K562 (cell line): ENCODE measurements around the gene RMND5B. TPM values are rescaled to one million over a fixed set of nuclear protein-coding genes. Genes with fewer than 3 reads are reported as not detected.

Experiments
- CREBBP ChIP-seq: IDR thresholded peaks from one replicate; pipeline ENCODE4 v1.6.1; 2012; ENCODE audit warnings: low read depth, mild to moderate bottlenecking, control low read depth, inconsistent platforms, low read length
- FOXK2 ChIP-seq, 2 experiments: fragments of 450-650 bp; IDR thresholded peaks in 1 of 2; conservative IDR thresholded peaks in 1 of 2; 2 replicates each; pipeline ENCODE4 v1.6.1; 2016; ENCODE audit warnings: low read depth in 2 of 2, mild to moderate bottlenecking in 1 of 2
- FOXP1 ChIP-seq: sonication (generic); formaldehyde crosslinking; IDR thresholded peaks from 2 replicates; pipeline ENCODE4 v1.8.0; 2022; ENCODE audit warnings: mild to moderate bottlenecking, missing genetic modification reagents
- HDAC1 ChIP-seq, 2 experiments: fragments of 450-650 bp; IDR thresholded peaks; 2 replicates each; pipeline ENCODE4 v1.6.1; 2016 to 2017; ENCODE audit warnings: inconsistent platforms in 1 of 2, mild to moderate bottlenecking in 1 of 2, moderate library complexity in 1 of 2
- HNRNPUL1 ChIP-seq: fragments of 200-400 bp; formaldehyde crosslinking; IDR thresholded peaks from 2 replicates; pipeline ENCODE4 v1.6.1; 2017; ENCODE audit warnings: low read length
- KLF1 ChIP-seq: fragments of 450-650 bp; IDR thresholded peaks from 2 replicates; pipeline ENCODE4 v1.6.1; 2016; ENCODE audit warnings: missing genetic modification characterization, missing compliant biosample characterization
- KLF10 ChIP-seq: fragments of 250-450 bp; sonication (Bioruptor Pico); IDR thresholded peaks from 2 replicates; pipeline ENCODE4 v1.6.1; 2021; ENCODE audit warnings: matching md5 sums
- MCM5 ChIP-seq: fragments of 450-650 bp; IDR thresholded peaks from 2 replicates; pipeline ENCODE4 v1.6.1; 2016; ENCODE audit warnings: low read depth
- MED1 ChIP-seq: sonication (generic); formaldehyde crosslinking; IDR thresholded peaks from 2 replicates; pipeline ENCODE4 v1.8.1; 2023; ENCODE audit warnings: missing genetic modification reagents, borderline replicate concordance
- MLX ChIP-seq, 2 experiments: fragments of 450-650 bp in 1 of 2; sonication (generic) in 1 of 2; formaldehyde crosslinking; conservative IDR thresholded peaks; 2 replicates each; pipeline versions ENCODE4 v1.4.0 to v1.8.1; 2020 to 2022; ENCODE audit warnings: mild to moderate bottlenecking in 1 of 2, missing genetic modification reagents in 1 of 2
- NCOR1 ChIP-seq: fragments of 450-650 bp; IDR thresholded peaks from 2 replicates; pipeline ENCODE4 v1.6.1; 2016; ENCODE audit warnings: mild to moderate bottlenecking, moderate library complexity
- NONO ChIP-seq, 2 experiments: fragments of 200-400 bp in 1 of 2; fragments of 450-650 bp in 1 of 2; formaldehyde crosslinking in 1 of 2; IDR thresholded peaks; 2 replicates each; pipeline ENCODE4 v1.6.1; 2017; ENCODE audit warnings: low read depth in 2 of 2, mild to moderate bottlenecking in 2 of 2, moderate library complexity in 2 of 2, low read length in 1 of 2
- PRPF4 ChIP-seq: fragments of 200-400 bp; formaldehyde crosslinking; IDR thresholded peaks from one replicate; pipeline ENCODE4 v1.6.1; 2017; ENCODE audit warnings: low read length, low read depth, mild to moderate bottlenecking; ENCODE audit not compliant: insufficient read depth, poor library complexity, severe bottlenecking
- SFPQ ChIP-seq: fragments of 200-400 bp; formaldehyde crosslinking; IDR thresholded peaks from 2 replicates; pipeline ENCODE4 v1.6.1; 2017; ENCODE audit warnings: mild to moderate bottlenecking, low read depth, low read length, moderate library complexity
- SNAPC5 ChIP-seq: fragments of 250-450 bp; sonication (Bioruptor Pico); IDR thresholded peaks from 2 replicates; pipeline ENCODE4 v1.8.0; 2021; ENCODE audit warnings: moderate library complexity, mild to moderate bottlenecking, inconsistent platforms
- SRSF7 ChIP-seq: fragments of 200-400 bp; formaldehyde crosslinking; optimal IDR thresholded peaks from 2 replicates; pipeline ENCODE3; 2017; ENCODE audit warnings: mild to moderate bottlenecking, low read depth, low read length
- STAT6 ChIP-seq: sonication (generic); formaldehyde crosslinking; IDR thresholded peaks from 2 replicates; pipeline ENCODE4 v1.8.1; 2023; ENCODE audit warnings: mild to moderate bottlenecking, missing genetic modification reagents
- ZKSCAN1 ChIP-seq: fragments of 150-350 bp; IDR thresholded peaks from 2 replicates; pipeline ENCODE4 v1.6.1; 2016; ENCODE audit warnings: low read depth, low read length
- ZNF395 ChIP-seq: fragments of 200-800 bp; sonication (Bioruptor generic); IDR thresholded peaks from 2 replicates; pipeline ENCODE4 v1.6.1; 2017; ENCODE audit warnings: missing genetic modification characterization, missing compliant biosample characterization
- ZNF778 ChIP-seq: fragments of 450-650 bp; formaldehyde crosslinking; IDR thresholded peaks from 2 replicates; pipeline ENCODE4 v1.4.0; 2020; ENCODE audit warnings: mild to moderate bottlenecking, moderate library complexity
- polyA plus RNA-seq, 8 experiments: library from polyadenylated mRNA; depleted of rRNA in 4 of 8; stranded (reverse) in 5 of 8; unstranded in 3 of 8; fragments of >200 nt; fragmentation: Nextera tagmentation in 2 of 8; fragmentation: Illumina TruSeq in 1 of 8; extraction: Ambion mirVana in 2 of 8; extraction: Trizol in 1 of 8; gene quantifications; 2 replicates each; pipeline versions ENCODE4 v1.2.1 to v1.2.3, GENCODE V29; 2011 to 2014; ENCODE audit warnings: inconsistent platforms in 1 of 8, missing spikeins in 1 of 8
- total RNA-seq, 7 experiments: library from RNA; depleted of rRNA in 6 of 7; stranded (reverse); fragments of >200 nt in 6 of 7; fragmentation: Illumina TruSeq in 2 of 7; extraction: Trizol in 2 of 7; gene quantifications; 2 replicates each; pipeline versions ENCODE4 v1.2.1 to v1.2.3, GENCODE V29; 2011 to 2021; ENCODE audit warnings: low replicate concordance in 1 of 7

The RMND5B gene
- total and polyA plus RNA-seq, 9 of the 15 experiments (the other 6 are each of a cell fraction or from before 2014, with no cell fraction given), result 2.6 to 57.0 (median 28.3) TPM

- TF ChIP-seq KLF10 (no peak), STAT6 (peak; percentile 20; the same call in 1 of the 2 replicates), HDAC1 (IDR thresholded peaks at IDR 0.05) (0 out of 4 replicates have a peak, but pooled peaks of 1 of the 2 experiments have one; percentile 33), PRPF4 (peak; percentile 65), MCM5 (no peak), NONO (IDR thresholded peaks at IDR 0.05; ENCODE audit: low read depth in 2 of 2, low read length in 1 of 2) (peak; percentile 68 to 98), SNAPC5 (no peak), FOXP1 (CRISPR knock-in tag) (no peak), HNRNPUL1 (no peak), KLF1 (tag) (peak; percentile 61; the same call in 1 of the 2 replicates), NCOR1 (peak; percentile 36; the same call in 1 of the 2 replicates), MLX (CRISPR knock-in tag; conservative IDR thresholded peaks at IDR 0.05) (no peak), ZKSCAN1 (0 out of 2 replicates have a peak, but pooled peaks have one; percentile 38), SFPQ (no peak), ZNF395 (CRISPR knock-in tag) (no peak), SRSF7 (no peak), ZNF778 (no peak), CREBBP (no peak), MED1 (CRISPR knock-in tag) (no peak), FOXK2 (conservative IDR thresholded peaks at IDR 0.05 in 1 of 2, IDR thresholded peaks at IDR 0.05 in 1 of 2; ENCODE audit: low read depth in 2 of 2) (peak in 1 of 2 experiments; percentile 99; a peak in 2 of 4 replicates)
Observed at GRCh38 chr5:178130576-178131445, at the start of gene RMND5B (continued).
